ENCODE measurements around the gene ASAH2B.
"Not testable (repeated sequence)": the region's sequence is repeated elsewhere in the genome, so short reads cannot be mapped to it uniquely, and the experiment has no call there.

GRCh38 chr10:50697819-50698218, 41.9 kb upstream of the ASAH2B start:
- not testable (repeated sequence) for TF ChIP-seq ETV5 (CRISPR knock-in tag; IDR thresholded peaks at IDR 0.05; ENCODE audit: borderline replicate concordance); POLR2A (IDR thresholded peaks at IDR 0.05; ENCODE audit: insufficient read depth in 1 of 2, low read depth in 2 of 2, low read length in 2 of 2); RELA (CRISPR knock-in tag; IDR thresholded peaks at IDR 0.05); ZNF333 (CRISPR knock-in tag; IDR thresholded peaks at IDR 0.05; ENCODE audit: borderline replicate concordance); ZNF207 (IDR thresholded peaks at IDR 0.05; ENCODE audit: borderline replicate concordance)

All from HepG2 (cell line).